Heart left ventricle (tissue), 13 donors: ENCODE results near the gene TRMT5.

Experiments used
- CTCF ChIP-seq, 12 donors: fragments of 200-600 bp; sonication (generic) in 4 of 12; IDR thresholded peaks; one replicate each; pipeline versions ENCODE4 v1.5.0 to v1.8.0; 2018 to 2022; ENCODE audit warnings: antibody characterized with exemption in 12 of 12, mild to moderate bottlenecking in 5 of 12
- POLR2A ChIP-seq, 2 donors: fragments of 450-650 bp; IDR thresholded peaks; one replicate each; pipeline ENCODE4 v1.6.1; 2017; ENCODE audit warnings: antibody characterized with exemption in 2 of 2, mild to moderate bottlenecking in 2 of 2, moderate library complexity in 2 of 2
- donor health status: ischemic (EF 13 %, LVEDD 7.1; RV severe dilation, severe dysfunction).
- donor health status: DM: no; HTN: yes; CAD: no.
- donor health status: DM: no; HTN: no; CAD: no.
- donor health status: ischemic (EF 25% LVEDD 6.9; RV normal size, moderate dysfunction).
- donor health status: ischemic (EF 25% LVEDD 5.7; RV mildly dilated, moderate dysfunction).
- donor health status: ischemic (EF 35%, LVEDD 5.7; RV mildly dilated, moderate dysfunction).
- donor health status: nonischemic (EF 11% LVEDD 7.7; RV severe dilation, severe dysfunction).
- donor health status: DM: yes; HTN: yes; CAD: no.
- donor health status: PGD.
- donor health status: ischemic (EF 29% LVEDD 5.4; RV normal size, mild dysfunction).
- donor health status: nonischemic (EF 23%, LVEDD 6.1; RV moderate dilation, normal function).

GRCh38 chr14:60933920-60934655, 46.8 kb downstream of the TRMT5 start:
- no peak for TF ChIP-seq CTCF (IDR thresholded peaks at IDR 0.05)
- TF ChIP-seq POLR2A (IDR thresholded peaks at IDR 0.05): no peak
